Pancreas (tissue), 10 donors: ENCODE measurements around the gene MYEOV. TPM values are rescaled to one million over a fixed set of nuclear protein-coding genes. Genes with fewer than 3 reads are reported as not detected.

Source experiments
- ATAC-seq, 4 donors: fragments of 200-7000 bp; cut with Tn5 transposase; one replicate each; pipeline versions ENCODE4 v1.8.0 to v1.9.1; 2020; ENCODE audit warnings: mild to moderate bottlenecking in 4 of 4, moderate library complexity in 4 of 4
- DNase-seq, 6 donors: peaks; one replicate each; pipeline ENCODE4 v3.0.0-alpha.2; 2020
- FAIRE-seq: peaks from 2 replicates; lab custom pipeline; 2012; peaks lifted over from hg19 to GRCh38; lab: Jason Lieb, UNC
- H3K27ac ChIP-seq, 4 donors: fragments of 200-600 bp; sonication (generic); 1 replicate in 3 of 4; 2 replicates in 1 of 4; pipeline versions ENCODE4 v1.5.0 to v1.8.0; 2020
- H3K27me3 ChIP-seq, 4 donors: fragments of 200-600 bp; one replicate each; pipeline ENCODE4 v1.8.0; 2021
- H3K36me3 ChIP-seq, 3 donors: fragments of 200-600 bp; sonication (generic) in 1 of 3; one replicate each; pipeline versions ENCODE4 v1.5.0 to v1.8.0; 2020 to 2021
- H3K4me1 ChIP-seq, 3 donors: fragments of 200-600 bp; one replicate each; pipeline ENCODE4 v1.8.0; 2021
- H3K4me3 ChIP-seq, 4 donors: fragments of 200-600 bp; sonication (generic) in 2 of 4; one replicate each; pipeline versions ENCODE4 v1.5.0 to v1.8.0; 2020 to 2021
- H3K9me3 ChIP-seq, 4 donors: fragments of 200-600 bp; one replicate each; pipeline ENCODE4 v1.8.0; 2021
- WGBS, 2 donors: extraction: QIAGEN DNeasy Blood & Tissue Kit; methylation state at CpG; one replicate each; pipeline ENCODE4 v1.1.7; 2013; 5-methylcytosine and 5-hydroxymethylcytosine counted together
- intact Hi-C, 3 donors: fragments of 100-400 bp; cut with DNase I; formaldehyde crosslinking; loops; one replicate each; pipeline versions ENCODE4 v1.11.1 to v1.14.2; 2022
- polyA plus RNA-seq, 2 donors: library from polyadenylated mRNA; stranded (reverse); fragments of 200-250 nt; gene quantifications; one replicate each; pipeline ENCODE4 v1.2.3, GENCODE V29; 2013
- total RNA-seq, 6 donors: library from RNA; stranded (reverse); fragmentation: NEBNext Ultra II Directional in 4 of 6; extraction: Animal tissue kit (Norgen Biotek cat#: 25700) in 4 of 6; gene quantifications; one replicate each; pipeline versions ENCODE4 v1.2.1 to v1.2.4, GENCODE V29; 2021 to 2023
- TF ChIP-seq, protein P1 (sequence below), 4 donors: fragments of 200-600 bp; sonication (generic) in 3 of 4; IDR thresholded peaks; one replicate each; pipeline versions ENCODE4 v1.5.0 to v1.8.0; 2021; ENCODE audit warnings: antibody characterized with exemption in 4 of 4
- donor health status: healthy with polysubstance abuse.
- donor health status: DM: no; HTN: no; CAD: no; lungs with moderate emphysema.
- donor health status: DM: no; HTN: no; CAD: no.
- donor health status: control.
- donor health status: control.
- donor health status: Bipolar disorder and iron deficiency.
- donor health status: DM: yes; HTN: yes; CAD: no.
- donor health status: DM: no; HTN: no; CAD: no.
- donor health status: DM: no; HTN: no; CAD: no.
- donor health status: DM: yes; HTN: yes; CAD: no.

MYEOV gene
- total and polyA plus RNA-seq, 8 donors, result 0.37 to 3.8 (median 3.2) TPM; not detected in 1

- ATAC-seq, result no peak
- Histone ChIP-seq H3K27me3 (no peaks in the 10 kb centered on the region), H3K4me1 (no peaks in the 10 kb centered on the region), H3K4me3 (no peak overlapping the region), H3K36me3 (no peaks in the 10 kb centered on the region), H3K27ac (no peak overlapping the region), H3K9me3 (no peaks in the 10 kb centered on the region)
- intact Hi-C loops, result no loop called here
- DNase-seq, result no peak
- TF ChIP-seq, protein P1, sequence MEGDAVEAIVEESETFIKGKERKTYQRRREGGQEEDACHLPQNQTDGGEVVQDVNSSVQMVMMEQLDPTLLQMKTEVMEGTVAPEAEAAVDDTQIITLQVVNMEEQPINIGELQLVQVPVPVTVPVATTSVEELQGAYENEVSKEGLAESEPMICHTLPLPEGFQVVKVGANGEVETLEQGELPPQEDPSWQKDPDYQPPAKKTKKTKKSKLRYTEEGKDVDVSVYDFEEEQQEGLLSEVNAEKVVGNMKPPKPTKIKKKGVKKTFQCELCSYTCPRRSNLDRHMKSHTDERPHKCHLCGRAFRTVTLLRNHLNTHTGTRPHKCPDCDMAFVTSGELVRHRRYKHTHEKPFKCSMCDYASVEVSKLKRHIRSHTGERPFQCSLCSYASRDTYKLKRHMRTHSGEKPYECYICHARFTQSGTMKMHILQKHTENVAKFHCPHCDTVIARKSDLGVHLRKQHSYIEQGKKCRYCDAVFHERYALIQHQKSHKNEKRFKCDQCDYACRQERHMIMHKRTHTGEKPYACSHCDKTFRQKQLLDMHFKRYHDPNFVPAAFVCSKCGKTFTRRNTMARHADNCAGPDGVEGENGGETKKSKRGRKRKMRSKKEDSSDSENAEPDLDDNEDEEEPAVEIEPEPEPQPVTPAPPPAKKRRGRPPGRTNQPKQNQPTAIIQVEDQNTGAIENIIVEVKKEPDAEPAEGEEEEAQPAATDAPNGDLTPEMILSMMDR (IDR thresholded peaks at IDR 0.05), result no peak
- FAIRE-seq, result no peak
- 85 to 86% methylated on average over 6 of the region's 6 CpGs for WGBS, 2 donors
Measured at GRCh38 chr11:69307421-69307820, 13.5 kb downstream of the MYEOV start.

DNA sequence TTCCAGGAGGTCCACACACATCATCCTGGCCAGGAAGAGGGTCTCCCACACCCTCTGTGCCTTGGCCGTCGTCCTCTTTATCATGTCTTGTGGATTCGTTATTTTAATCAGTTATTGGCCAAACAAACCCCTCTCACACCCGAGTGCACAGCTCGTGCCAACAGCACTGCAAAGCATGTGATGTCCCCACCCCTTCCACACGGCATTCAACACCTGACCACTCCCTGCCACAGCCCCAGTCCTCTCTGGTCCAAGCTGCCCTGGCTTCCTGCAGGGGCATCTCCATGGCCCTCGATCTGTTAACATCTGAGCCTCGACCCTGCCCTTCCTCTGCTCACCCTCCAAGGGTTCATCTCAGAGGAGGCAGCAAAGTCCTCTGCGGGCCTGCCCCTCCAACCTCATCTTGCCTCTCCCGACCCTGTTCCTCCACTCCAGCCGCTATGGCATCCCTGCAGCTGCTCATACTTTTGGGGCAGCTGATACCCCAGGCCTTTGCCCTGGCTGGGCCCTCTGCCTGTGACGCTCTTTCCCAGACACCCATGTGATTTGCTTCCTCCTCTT lies 14.0 kb downstream of the MYEOV start:
- H3K9me3 ChIP-seq, result no peaks in the 10 kb centered on the region

DNA sequence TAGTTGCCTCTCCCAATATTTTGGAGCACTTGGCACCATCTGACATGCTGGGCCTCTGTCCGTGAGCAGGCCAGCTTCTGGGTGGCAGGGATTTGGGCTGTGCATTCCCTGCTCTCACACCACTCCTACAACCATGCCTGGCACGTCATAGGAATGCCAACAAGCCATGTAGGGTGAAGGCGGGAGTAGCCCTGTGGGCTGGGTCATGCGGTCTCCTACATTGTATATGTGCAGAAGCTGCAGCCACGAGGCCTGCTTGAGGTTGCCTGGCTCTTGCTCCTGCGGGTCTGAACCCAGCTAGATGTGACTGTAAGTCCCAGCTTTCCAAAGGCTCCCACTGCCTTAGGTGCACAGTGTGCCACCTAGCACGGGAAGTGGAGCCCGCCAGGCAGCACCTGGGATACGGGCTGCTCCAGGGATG lies 14.5 kb downstream of the MYEOV start:
- Histone ChIP-seq H3K27ac (no peak overlapping the region), H3K4me3 (no peak overlapping the region), H3K36me3 (no peaks in the 10 kb centered on the region), H3K4me1 (no peaks in the 10 kb centered on the region), H3K27me3 (no peaks in the 10 kb centered on the region), H3K9me3 (no peaks in the 10 kb centered on the region)
- TF ChIP-seq, protein P1 (IDR thresholded peaks at IDR 0.05), result no peak
- intact Hi-C loops, result no loop called here
- ATAC-seq, result no peak
- WGBS, 2 donors, result 91 to 96% methylated on average over 9 of the region's 9 CpGs
- FAIRE-seq, result no peak
- no peak for DNase-seq

More for the DNA sequence above, 14.0 kb downstream of the MYEOV start:
- intact Hi-C loops, result no loop called here
- WGBS, 2 donors, result 77 to 83% methylated on average over 12 of the region's 12 CpGs
- FAIRE-seq, result no peak
- Histone ChIP-seq H3K36me3 (no peaks in the 10 kb centered on the region), H3K27ac (no peak overlapping the region), H3K27me3 (no peaks in the 10 kb centered on the region), H3K4me3 (no peak overlapping the region), H3K4me1 (no peaks in the 10 kb centered on the region)
- no peak for ATAC-seq
- TF ChIP-seq, protein P1 (IDR thresholded peaks at IDR 0.05), result no peak
- DNase-seq, result no peak

DNA sequence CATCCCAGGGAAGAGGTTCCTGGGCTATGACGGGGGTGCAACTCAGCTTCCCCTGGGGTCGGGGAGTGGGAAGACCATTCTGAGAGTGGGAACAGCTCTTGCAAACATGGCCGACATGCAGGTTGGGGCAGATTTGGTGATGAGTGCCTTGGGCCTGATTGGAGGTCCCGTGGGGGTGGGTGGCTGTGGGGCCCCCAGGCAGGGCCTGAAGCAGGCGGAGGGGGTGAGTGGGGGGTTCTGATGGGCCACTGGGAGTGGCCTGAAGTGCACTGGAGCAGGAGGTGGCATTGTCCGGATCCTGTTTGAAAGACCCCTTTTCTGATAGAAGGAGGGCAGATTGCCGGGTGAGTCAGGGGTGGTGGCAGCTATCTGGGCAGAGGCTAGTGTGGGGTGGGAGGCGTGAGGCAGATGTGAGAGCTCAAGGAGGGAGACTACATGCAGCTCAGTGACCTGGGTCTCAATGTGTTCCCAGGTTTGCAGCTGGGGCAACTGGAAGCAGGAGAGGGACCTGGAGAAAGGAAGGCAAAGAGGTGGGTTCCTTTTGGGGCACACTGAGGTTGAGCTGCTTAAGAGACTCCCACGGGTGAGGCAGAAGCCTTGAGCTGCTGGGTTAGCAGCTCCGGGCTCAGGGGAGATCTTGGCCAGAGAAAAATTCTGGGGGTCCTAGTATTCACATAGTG lies 15.1 kb downstream of the MYEOV start:
- TF ChIP-seq, protein P1 (IDR thresholded peaks at IDR 0.05), result no peak
- Histone ChIP-seq H3K4me3 (no peak overlapping the region), H3K27me3 (no peaks in the 10 kb centered on the region), H3K4me1 (no peaks in the 10 kb centered on the region), H3K9me3 (no peaks in the 10 kb centered on the region), H3K36me3 (no peaks in the 10 kb centered on the region), H3K27ac (no peak overlapping the region)
- WGBS, 2 donors, result 89 to 94% methylated on average over 10 of the region's 10 CpGs
- FAIRE-seq (no peak), ATAC-seq (no peak), DNase-seq (no peak)
- intact Hi-C loops, result no loop called here
